OCI-LY3 (cell line): ENCODE data around the gene ALDH8A1.

Experiments
- EZH2phosphoT487 ChIP-seq: fragments of 200-600 bp; shearing (Covaris generic); IDR thresholded peaks from 2 replicates; pipeline ENCODE4 v1.6.1; 2018; ENCODE audit warnings: antibody characterized with exemption, mixed run types, low read depth
- TF ChIP-seq, protein P1 (sequence below): fragments of 200-600, 300-600 bp; sonication (generic); IDR thresholded peaks from 2 replicates; pipeline ENCODE4 v1.5.1; 2014; ENCODE audit warnings: antibody characterized with exemption, low read length, low read depth

DNA sequence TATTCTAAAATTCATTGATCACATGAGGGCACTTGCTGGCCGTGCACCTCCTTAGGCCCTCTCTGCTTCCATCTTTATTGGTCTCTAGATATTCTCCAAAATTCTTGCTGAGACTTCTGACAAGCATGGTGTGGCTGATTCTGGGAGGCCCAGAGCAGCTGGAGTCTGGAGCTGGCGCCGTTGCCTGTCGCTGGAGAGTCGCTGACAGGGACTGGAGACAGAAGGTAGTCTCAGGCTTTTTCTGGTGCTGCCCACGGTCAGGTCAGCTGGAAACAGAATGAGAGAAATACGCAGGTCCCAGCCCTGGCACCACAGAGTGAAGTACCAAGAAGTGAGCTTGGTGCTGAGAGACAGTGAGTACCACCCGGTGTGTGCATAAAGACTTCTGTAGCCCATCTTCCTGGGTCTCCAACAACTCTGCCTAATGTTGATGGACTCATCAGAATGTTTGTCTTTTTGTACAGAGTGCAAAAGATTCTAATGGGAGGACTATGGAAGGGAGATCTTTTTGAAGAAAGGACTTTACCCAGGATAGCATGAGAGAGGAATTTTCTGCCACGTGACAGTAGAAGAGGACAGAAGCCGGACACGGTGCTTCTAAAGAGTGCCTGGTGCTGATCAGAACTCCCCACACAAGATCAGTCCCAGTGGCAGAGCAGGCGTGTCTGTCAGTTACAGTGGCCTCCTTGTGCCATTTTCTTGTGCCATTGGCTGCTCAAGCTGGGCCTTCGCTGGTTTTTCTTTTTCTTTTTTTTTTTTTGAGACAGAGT is 1.8 kb upstream of the ALDH8A1 start:
- TF ChIP-seq, protein P1, sequence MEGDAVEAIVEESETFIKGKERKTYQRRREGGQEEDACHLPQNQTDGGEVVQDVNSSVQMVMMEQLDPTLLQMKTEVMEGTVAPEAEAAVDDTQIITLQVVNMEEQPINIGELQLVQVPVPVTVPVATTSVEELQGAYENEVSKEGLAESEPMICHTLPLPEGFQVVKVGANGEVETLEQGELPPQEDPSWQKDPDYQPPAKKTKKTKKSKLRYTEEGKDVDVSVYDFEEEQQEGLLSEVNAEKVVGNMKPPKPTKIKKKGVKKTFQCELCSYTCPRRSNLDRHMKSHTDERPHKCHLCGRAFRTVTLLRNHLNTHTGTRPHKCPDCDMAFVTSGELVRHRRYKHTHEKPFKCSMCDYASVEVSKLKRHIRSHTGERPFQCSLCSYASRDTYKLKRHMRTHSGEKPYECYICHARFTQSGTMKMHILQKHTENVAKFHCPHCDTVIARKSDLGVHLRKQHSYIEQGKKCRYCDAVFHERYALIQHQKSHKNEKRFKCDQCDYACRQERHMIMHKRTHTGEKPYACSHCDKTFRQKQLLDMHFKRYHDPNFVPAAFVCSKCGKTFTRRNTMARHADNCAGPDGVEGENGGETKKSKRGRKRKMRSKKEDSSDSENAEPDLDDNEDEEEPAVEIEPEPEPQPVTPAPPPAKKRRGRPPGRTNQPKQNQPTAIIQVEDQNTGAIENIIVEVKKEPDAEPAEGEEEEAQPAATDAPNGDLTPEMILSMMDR = no peak
- no peak for TF ChIP-seq EZH2phosphoT487
